ENCODE measurements around the gene BICDL2.

DNA sequence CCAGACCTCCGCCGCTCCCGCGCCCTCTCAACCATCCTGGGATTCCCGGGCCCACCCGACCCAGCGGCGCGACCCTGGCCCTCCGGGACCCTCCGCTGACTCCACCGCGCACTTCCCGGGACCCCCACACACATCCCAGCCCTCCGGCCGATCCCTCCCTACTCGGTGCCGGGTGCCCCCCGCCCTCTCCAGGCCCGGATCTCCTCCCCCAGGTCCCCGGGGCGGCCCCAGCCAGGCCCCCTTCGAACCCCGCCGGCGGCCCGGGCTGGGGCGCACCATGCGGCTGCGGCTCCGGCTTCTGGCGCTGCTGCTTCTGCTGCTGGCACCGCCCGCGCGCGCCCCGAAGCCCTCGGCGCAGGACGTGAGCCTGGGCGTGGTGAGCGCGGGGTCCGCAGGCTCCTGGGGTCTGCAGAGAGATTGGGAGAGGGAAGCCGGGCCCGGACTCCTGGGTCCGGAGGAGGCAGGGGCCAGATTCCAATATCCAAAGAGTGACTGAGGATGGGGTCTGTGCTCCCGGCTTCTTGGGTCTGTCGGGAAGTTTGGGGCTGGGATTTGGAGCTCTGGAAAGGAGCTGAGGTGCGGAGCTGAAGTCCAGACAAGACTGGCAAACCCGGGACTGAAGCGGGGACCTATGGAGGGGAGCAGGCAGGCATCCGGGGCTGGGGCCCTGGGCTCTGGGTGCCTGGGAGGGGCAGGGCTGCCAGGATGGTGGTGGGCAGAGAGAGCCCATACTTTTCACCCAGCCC lies 10.1 kb upstream of the BICDL2 start:
- TF ChIP-seq MZF1 (tag by site-specific recombination; IDR thresholded peaks at IDR 0.05; ENCODE audit: borderline replicate concordance), result no peak
- no peak for TF ChIP-seq ZNF510 (tag by site-specific recombination; IDR thresholded peaks at IDR 0.05; ENCODE audit: insufficient replicate concordance)
- no peak for TF ChIP-seq REPIN1 (tag by site-specific recombination; IDR thresholded peaks at IDR 0.05; ENCODE audit: low read depth)
- TF ChIP-seq, protein P1, sequence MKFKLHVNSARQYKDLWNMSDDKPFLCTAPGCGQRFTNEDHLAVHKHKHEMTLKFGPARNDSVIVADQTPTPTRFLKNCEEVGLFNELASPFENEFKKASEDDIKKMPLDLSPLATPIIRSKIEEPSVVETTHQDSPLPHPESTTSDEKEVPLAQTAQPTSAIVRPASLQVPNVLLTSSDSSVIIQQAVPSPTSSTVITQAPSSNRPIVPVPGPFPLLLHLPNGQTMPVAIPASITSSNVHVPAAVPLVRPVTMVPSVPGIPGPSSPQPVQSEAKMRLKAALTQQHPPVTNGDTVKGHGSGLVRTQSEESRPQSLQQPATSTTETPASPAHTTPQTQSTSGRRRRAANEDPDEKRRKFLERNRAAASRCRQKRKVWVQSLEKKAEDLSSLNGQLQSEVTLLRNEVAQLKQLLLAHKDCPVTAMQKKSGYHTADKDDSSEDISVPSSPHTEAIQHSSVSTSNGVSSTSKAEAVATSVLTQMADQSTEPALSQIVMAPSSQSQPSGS (tag by site-specific recombination; IDR thresholded peaks at IDR 0.05; ENCODE audit: low read depth), result no peak
- no peak for TF ChIP-seq OSR2 (tag by site-specific recombination; IDR thresholded peaks at IDR 0.05)
- TF ChIP-seq CTCF (tag by site-specific recombination; IDR thresholded peaks at IDR 0.05), result no peak
- no peak for TF ChIP-seq PATZ1 (tag by site-specific recombination; IDR thresholded peaks at IDR 0.05)
- TF ChIP-seq ZNF423 (tag by site-specific recombination; IDR thresholded peaks at IDR 0.05), result no peak
- TF ChIP-seq ZNF776 (tag by site-specific recombination; IDR thresholded peaks at IDR 0.05; ENCODE audit: borderline replicate concordance), result no peak
- no peak for TF ChIP-seq KLF10 (tag by site-specific recombination; IDR thresholded peaks at IDR 0.05)
- no peak for TF ChIP-seq ZNF274 (IDR thresholded peaks at IDR 0.05; ENCODE audit: low read length)
- no peak for TF ChIP-seq ZNF274 (tag by site-specific recombination; IDR thresholded peaks at IDR 0.05; ENCODE audit: borderline replicate concordance)
- TF ChIP-seq, protein P2, sequence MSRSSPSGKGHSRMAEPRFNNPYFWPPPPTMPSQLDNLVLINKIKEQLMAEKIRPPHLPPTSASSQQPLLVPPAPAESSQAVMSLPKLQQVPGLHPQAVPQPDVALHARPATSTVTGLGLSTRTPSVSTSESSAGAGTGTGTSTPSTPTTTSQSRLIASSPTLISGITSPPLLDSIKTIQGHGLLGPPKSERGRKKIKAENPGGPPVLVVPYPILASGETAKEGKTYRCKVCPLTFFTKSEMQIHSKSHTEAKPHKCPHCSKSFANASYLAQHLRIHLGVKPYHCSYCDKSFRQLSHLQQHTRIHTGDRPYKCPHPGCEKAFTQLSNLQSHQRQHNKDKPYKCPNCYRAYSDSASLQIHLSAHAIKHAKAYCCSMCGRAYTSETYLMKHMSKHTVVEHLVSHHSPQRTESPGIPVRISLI (tag by site-specific recombination; IDR thresholded peaks at IDR 0.05), result no peak
- TF ChIP-seq ZNF239 (tag by site-specific recombination; IDR thresholded peaks at IDR 0.05), result no peak

All from HEK293 (cell line).